Measurements from ENCODE around the gene NPTN.
"Not testable (repeated sequence)": the region's sequence is repeated elsewhere in the genome, so short reads cannot be mapped to it uniquely, and the experiment has no call there.

NPTN gene

DNA sequence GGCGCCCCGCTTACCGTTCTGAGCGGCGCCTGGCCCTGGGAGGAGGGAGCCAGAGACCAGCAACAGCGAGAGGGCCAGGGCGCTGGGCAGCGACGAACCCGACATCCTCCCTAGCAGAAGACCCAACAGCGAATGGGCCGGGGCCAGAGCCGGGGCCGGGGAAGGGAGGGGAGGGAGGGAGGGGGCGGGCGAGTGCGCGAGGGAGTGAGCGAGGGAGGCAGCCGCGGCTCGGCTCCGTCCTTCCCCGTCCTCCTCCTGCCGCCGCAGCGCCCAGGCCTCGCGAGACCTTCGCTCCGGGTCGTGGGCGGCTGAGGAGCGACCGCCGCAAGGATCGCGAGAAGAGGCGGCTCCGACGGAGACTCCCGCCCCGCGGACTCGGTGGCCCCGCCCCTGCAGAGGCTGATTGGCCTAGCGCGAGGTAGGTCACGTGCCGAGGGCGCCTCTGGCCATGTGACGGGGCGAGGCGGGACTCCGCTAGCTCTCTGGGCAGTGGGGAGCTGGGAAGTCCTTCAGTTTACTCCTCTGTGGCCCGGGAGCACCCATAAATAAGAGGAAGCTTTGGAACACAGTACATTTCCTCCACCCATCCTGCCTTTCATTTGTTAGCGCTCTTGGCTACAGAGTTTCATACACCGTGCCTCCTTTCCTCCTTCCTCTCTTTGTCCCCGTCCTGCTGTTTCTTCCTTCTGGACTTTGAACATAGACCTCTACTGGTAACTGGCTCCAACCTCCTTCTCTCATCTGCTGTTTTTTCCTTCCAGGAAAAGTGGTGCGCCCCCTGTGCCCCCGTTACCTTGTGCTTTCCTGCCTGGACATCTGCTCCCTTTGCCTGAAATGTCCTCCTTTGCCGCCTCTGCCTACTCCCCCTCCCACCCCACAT lies at the start of gene NPTN:
Gene NPTN (minus strand): TSS at position 279 of the 880 bp plus-strand sequence. CDS start 174 bp downstream, at position 105.
- peak; percentile 48 to 99 (median 97) for DNase-seq

DNA sequence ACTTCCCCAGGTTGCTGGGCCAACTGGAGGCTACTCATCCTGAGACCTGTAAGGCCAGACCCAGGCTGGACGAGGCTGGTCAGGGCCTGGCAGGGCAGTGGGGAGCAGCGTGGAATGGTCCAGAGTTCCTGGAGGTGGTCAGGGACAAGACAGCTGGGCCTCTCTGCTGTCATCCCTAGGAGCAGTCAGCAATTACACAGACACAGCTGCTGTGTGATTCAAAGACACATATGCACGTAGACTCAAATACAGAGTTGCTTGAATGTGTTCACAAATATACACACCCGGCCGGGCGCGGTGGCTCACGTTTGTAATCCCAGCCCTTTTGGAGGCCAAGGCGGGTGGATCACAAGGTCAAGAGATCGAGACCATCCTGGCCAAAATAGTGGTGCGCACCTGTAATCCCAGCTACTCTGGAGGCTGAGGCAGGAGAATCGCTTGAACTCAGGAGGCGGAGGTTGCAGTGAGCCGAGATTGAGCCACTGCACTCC lies 49.5 kb upstream of the NPTN start:
- no peak for DNase-seq

DNA sequence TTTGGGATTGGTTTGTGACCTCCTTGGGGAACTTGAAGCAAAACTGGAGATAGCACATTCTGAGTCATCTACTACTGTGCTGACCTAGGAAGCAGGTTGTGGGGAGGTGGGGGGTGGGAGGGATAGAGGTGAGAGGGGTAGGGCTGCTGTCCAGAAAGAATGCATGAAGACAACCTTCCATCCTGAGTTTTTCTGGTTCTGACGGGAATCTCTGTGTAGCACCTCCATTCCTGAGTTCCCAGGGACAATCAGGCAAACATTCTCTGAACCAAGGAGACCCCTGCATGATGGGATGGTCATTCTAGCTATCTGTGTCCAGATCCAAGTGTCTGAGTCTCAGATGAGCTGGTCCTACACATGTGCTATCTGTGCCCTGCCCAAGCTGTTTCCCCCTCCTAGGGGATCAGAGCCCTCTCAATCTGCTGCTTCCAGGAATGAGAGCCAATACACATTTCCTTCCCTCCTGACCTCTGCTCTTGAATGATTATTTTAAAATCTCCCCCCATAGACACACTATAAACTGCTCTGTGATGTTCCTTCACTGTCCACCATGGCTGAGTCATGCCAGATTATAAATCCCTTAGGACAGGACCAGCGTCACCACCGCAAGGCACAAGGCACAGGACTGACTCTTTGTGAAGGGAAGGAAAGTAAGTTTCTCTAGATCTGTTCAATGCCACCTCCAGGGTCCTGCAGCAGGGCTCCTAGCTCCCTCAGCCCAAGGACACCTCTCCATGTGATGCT lies 48.8 kb upstream of the NPTN start:
- no peak for DNase-seq

DNA sequence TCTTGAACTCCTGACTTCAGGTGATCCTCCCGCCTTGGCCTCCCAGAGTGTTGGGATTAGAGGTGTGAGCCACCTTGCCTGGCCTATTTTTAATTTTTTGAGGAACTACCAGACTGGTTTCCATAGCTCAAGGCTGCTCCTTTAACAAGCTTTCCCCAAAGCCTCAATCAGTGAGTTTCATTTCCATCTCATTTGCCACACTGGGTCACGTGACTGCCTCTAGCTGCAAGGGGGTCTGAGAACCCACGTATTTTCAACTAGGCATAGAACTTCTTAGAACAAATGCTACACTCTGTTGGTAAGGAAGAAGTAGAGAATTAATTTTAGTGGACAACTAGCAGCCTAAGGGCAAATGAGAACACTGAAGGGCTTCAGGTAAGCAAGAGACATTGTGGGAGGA lies 47.9 kb upstream of the NPTN start:
- no peak for DNase-seq

DNA sequence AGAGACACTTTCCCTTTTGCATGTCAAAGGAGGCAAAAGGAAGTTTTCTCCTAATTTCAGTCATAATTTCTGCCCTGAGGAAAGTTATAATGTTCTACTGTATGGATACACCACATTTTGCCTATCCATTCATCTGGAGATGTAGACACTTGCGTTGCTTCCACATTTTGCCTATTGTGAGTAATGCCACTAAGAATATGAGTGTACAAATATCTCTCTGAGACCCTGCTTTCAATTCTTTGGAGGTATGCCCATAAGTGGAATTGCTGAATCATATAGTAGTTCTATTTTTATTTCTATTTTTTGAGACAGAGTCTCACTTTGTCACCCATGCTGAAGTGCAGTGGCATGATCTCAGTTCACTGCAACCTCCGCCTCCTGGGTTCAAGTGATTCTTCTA lies 47.4 kb upstream of the NPTN start:
- DNase-seq = no peak

DNA sequence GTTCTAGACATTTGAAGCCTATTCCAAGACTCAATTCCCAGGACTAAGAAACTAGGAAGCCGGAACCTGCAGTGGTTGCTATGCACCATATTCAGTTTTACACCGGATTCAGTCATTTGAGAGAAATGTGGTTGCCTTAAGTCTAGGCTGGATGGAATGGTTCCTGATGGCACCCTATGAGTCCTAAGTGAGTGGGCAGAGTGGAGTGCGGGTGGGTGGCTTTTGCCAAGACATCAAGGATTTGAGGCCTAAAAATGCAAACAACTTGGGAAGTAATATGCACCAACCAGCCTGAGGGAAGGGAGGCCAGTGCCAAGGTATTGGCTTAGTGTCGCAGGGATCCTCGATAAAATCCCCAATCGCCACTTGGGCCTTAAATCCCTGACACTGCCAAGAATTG lies 46.8 kb upstream of the NPTN start:
- no peak for DNase-seq

DNA sequence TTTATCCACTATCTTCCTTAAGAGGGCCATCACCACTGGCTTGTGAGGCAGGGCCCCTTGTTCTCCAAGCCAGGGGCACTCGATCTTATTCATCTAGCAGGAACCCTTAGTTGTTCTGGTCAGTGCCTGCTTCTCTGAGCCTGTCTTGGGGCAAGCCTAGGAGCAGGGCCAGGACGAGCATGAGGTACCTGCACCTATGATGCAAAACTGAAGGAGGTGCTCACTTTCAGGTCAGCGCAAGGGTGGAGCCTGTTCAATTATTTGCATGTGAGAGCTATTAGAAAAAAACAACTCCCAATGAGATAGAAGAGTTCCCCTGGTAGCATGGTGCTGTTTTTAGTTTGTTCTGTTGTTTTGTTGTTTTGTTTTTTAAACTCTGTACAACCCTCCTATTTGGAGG lies 46.0 kb upstream of the NPTN start:
- no peak for DNase-seq

DNA sequence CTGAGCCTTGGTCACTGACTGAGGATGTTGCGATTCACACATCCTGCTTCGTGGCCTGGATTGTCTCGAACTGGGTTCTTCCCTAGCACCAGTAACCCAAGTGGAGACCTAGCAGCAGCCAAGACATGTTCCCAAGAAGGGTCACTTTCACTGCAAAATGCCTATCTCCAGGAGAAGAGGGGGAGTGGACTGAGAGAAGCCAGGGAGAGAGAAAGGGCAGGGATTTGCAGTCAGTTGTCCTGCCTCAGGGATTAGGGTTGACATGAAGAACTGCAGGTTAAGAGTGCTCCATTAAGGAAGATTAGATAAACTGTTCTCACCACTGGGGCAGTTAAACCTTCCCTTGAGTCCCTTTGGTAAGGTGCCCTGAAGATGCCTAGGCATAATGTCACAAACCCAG lies 45.3 kb upstream of the NPTN start:
- DNase-seq = no peak

DNA sequence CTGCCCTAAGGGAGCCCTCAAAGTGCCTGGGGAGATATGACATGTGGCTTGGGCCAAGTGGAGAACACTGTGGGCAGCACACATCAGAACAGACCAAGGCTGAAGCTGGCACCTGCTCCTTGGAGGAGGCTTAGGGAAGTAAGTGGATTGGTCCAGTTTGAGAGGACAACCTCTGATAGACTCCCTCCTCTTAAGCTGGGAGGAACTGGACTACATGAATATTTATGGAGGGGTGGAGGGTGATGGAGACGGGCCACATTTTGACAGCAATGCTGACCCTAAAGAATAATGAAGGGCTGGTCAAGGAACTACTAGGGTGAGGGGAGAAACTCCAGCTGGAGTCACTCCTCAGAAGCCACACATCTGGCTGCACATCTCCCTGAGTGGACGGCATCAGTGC lies 44.5 kb upstream of the NPTN start:
- DNase-seq = no peak

DNA sequence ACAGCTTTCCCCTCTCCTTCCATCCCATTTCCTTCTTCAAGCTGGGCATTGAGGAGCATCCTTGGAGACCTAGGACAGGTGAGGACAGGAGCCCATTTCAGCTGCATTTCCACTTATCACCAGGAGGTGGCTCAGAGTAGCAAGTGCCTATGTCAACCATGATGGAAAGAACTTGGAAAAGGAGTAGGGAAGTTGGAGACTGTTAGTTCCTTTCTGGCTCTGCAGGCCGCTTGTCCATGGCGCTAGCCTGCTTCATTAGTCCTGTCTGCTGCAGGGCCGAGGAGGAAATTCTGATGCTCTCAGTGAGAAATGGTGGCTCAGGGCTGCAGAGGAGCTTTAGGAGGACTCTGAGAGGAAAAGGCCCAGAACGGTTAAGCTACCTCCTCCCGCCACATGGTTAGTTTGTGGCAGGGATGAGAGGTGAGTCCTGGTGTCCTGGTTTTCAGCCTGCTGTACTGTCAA lies 44.0 kb upstream of the NPTN start:
- peak in 2 of 14 donors; percentile 11 to 31 for DNase-seq

DNA sequence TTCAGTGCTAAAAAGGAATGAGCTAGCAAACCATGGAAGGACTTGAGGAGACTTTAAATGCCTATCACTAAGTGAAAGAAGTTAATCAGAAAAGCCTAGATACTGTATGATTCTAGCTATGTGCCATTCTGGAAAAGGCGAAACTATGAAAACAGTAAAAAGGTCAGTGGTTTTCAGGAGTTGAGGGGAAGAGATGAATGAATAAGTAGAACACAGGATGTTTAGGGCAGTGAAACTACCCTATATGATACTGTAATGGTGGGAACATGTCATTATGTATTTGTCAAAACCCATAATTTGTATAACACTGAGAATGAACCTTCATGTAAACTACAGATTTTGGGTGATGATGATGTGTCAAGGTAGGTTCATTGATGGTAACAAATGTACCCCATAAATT lies 41.4 kb upstream of the NPTN start:
- DNase-seq = no peak

DNA sequence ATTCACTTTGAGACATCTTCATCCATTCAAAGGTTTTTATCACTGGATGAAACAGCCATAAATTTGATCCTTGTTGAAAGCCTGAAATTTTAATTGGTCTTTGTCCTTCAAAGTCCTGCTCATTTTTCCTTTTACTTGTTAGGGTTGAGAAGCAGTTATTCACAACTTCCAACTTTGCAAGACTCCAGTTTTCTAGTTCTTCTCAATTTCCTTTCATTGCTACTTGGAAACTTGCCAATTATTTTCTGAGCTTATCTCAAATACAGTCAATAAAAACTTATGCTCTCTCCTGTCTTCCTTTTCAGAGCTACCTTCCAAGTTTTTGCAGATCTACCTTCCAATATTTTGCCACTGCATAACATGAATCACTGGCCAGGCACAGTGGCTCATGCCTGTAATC lies 27.3 kb upstream of the NPTN start:
- DNase-seq = no peak

DNA sequence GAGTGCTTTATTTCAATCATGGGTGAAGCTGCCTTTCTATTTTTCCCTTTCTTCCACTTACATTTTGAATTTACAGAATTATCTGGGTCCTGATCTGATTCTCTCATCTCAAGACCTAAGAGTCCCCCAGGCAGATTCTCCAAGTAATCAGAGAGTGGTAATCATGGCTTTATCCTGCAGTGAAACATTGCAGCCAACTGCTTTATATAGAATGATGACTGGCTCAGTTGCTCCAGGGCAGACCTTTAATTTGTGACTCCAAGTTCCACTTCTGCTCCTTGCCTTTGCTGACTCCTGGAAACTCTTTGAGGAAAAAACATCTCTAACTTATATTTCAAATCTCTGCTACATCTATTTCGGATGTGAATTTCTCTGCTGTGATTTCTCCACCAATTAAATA lies 25.5 kb upstream of the NPTN start:
- DNase-seq = no peak

DNA sequence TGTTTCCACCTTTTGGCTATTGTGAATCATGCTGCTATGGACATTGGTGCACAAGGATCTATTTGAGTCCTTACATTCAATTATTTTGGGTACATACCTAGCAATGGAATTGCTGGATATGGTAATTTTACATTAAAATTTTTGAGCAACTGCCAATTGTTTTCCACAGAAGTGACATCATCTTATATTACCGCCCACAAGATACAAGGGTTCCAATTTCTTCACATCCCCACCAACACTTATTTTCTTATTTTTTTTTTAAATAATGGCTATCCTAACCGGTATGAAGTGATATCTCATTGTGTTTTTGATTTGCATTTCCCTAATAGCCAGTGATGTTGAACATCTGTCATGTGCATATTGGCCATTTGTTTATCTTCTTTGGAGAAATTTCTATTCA lies 22.5 kb upstream of the NPTN start:
- no peak for DNase-seq

DNA sequence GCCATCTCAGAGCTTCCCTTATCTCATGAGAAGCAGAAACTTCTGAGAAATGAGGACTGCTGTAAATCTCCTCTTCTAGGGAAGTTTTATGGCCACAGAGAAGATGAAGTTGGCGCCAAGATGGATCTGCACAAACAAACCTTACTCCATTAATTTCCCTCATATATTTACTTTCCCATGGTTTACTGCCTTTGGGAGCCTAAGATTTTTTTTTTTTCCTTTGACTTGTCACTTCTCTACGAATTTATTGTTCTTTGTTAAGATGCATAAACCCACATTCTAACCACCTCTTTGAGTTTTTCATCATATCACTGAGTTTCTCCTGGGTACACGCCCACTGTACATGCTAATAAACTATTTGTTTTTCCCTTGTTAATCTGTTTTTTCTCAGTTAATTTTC lies 21.5 kb upstream of the NPTN start:
- DNase-seq = no peak

DNA sequence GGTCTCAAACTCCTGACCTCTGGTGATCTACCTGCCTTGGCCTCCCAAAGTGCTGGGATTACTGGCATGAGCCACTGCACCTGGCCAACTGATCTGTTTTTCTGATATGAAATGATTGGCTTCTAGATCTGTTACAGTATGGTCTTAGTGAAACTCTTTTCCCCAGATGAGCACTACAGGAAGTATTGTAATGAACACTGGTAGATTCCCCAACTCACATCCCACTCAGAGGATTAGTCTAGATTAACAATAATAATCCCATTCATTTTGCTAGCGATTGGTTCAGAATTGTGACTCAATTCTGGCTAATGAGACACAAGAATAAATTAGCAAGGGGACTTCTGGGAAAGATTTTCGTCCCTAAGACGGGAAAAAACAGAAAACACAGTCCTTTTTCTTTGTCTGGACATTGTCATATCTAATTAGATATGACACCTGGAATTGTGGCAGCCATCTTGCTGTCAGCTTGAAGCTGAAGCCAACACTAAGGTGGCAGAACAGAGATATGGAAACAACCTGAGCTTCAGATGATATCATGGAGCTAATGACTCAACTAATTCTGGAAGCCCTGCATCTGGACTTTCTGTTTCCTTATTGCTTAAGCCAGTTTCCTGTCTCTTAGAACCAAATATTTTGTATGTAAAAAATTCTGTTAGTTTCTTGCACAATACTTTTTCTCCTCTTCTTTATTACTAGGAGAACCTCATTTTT lies 17.4 kb upstream of the NPTN start:
- DNase-seq = no peak

DNA sequence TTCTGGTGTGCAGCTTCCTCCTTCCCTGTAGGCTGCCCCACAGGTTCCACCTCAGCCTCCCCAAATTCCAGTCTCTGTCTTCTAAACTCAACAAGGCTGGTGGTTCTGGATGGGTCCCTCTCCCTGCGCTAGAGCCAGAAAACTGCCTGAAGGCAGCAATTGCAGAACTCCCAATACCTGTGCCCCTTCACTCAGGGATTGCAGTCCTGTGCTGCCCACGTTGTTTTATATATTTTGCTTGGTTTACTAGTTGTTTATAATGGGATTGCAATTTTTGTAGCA lies 14.8 kb upstream of the NPTN start:
- DNase-seq = no peak

DNA sequence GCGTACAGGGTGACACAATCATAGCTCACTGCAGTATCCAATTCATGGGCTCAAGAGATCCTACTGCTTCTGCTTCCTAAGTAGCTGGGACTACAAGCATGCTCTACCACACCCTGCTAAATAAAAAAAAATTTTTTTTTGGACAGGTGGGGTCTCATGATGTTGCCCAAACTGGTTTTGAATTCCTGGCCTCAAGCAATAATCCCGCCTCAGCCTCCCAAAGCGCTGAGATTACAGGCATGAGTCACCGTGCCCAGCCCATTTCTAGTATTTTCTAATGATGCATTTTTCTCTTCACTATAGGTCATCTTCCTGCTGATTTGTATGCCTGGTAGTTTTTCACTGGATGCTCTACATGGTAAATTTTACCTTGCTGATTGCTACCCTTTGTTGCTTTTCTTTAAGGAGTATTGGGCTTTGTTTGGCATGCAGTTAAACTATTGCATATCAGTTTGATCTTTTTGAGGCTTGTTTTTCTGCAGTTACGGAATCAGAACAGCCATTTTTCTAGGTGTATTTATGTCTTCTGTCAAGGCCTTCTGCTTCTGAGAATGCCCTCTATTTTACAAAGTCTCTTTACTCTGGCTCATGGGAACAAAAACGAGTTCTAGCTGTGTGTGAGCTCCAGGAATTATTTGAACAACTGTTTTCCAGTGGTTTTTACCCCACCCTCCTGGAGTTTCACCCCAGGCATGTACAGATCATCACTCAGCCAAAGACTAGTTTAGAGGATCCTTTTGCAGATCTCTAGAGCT lies 14.2 kb upstream of the NPTN start:
- no peak for DNase-seq

DNA sequence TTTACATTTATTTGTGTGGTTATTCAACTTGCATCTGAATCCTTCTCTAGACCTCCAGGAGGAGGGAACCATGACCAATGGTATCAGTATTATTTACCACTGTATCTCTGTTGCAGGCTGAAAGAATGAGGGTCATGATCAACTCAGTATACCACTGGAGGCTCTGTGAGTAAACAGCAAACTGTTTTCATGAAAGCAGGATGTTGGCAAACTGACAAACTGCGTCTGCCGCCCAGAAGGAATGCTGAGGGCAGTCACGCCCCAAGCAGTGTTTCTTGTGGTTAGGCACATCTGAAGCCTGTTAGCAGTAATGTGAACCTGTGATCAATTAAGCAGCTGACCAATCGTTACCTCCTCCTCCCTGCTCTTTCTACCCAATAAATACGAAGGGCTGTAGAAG lies 6.3 kb upstream of the NPTN start:
- not testable (repeated sequence) for DNase-seq

DNA sequence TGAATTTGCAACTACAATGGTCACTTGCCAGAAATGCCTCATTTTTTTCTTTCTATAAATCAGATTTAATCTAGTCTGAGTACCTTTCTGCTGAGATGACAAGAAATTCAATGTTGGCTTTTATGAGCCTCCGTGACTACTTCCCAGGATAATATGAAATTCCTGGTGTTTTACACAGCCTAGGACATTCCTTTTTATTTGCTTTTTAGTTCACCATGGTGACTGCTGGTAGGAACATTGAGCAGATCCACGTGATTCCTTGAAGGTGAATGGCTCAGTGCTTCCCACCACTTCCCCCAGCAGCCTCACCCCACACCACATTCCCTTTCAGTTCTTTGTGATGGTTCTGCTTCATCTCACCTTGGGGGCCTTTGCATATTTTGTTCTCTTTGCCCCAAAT lies 4.3 kb upstream of the NPTN start:
- DNase-seq = no peak

DNA sequence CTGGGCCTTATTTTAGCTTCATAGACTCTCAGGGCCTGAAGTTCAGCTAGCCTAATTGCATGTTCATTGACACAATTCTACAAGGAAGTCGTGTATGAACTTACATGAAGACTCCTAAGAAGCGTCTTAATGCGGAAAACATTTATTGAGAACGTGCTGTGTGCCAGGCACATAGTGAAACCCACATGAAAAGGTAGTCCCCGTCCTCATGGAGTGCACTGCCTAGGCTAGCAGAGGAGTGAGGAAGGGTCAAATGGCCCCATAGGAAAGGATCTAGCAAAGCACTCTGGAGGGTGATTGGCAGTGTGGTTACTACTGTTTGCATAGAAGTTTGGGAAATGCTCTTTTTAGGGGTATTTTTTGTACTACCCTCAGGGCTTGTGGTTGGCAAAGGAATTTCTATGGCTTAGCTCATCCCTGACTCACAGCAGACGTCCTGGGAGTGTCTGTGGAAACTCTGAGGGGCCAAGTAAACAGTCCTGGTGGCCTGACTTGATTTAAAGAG lies 854 bp upstream of the NPTN start:
- no peak for DNase-seq

DNA sequence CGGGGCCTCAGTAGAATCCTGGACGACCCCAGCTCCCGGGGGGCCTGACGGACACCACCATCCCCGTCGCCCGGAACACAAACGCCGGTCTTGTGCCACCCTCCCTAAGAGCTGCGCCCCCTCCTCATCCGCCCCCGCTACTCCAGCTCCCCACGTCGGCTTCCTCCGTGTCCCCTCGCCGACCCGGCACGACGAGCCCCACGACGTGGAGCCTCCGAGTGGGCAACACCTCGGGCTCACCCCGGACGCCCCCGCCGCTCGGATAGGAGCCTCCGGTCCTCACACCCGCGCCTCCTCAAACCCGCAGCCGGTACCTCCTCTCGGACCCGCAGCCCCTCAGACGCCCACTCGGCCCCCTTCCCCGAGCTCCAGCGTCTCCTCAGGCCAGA lies 525 bp downstream of the NPTN start:
- DNase-seq = peak in 4 of 14 donors; percentile 6 to 66 (median 34)

Data from C1 segment of cervical spinal cord (tissue), 14 donors.